Measurements from ENCODE around the gene ILDR1.
A peak's percentile ranks its signal among the peaks of the same experiment; 100 is the strongest.

ILDR1 gene

DNA sequence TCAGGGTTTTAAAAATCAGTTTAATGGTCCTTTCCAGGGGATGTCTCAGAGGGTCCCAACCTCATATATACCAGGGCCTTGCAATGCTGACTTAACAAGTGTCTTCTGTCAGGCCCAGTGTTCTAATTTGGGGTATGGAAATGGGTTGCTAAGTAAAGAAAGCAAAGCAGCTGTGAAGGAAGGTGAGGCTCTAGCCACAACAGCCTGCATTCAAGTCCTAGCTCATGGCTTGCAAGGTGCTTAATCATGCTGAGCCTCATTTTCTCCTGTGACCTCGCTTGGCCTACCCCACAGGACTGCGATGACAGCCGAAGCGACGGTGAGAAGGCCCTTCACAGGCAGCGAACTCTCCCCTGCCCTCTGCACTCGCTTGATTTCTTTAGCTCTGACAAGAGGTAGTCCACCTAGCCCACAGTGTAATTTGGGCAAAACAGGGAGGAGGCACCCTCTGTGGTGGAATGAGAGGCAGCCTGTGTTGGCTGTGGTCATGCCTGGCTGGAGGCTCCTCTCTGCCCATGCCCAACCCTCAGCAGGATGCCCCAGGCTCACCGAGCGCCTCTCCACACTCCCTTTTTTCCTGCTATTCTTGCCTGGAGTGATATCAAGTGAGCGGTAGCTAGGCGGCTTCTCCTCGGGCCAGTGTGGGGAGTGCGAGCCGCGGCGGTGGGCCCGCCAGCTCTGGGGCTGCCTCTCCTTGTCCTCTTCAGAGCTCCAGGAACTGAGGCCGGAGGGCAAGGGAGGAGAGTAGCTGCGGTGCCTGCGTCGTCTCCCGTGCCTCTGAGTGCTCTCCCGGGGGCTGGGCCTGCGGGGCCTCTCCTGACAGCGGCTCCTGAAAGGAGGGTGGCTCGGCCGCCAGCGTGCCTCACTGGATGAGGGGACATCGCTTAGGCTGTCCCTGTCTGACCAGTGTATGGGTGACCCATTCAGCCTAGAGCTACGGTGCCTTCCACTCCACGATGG is 29.2 kb downstream of the ILDR1 start:
- Histone ChIP-seq H3K4me3 (ENCODE audit: low read length) (peak overlapping the region; percentile 62), H3K4me1 (ENCODE audit: control insufficient read depth, low read length) (peaks cover 87% of the 10 kb centered on the region), H3K9me2 (replicated peaks; ENCODE audit: control insufficient read depth, low read length) (no peaks in the 10 kb centered on the region), H3K79me2 (ENCODE audit: control insufficient read depth, low read length) (no peaks in the 10 kb centered on the region), H4K20me1 (ENCODE audit: control insufficient read depth, insufficient read depth, low read depth, low read length) (no peaks in the 10 kb centered on the region), H3K4me2 (ENCODE audit: low read length) (peak overlapping the region; percentile 74), H3K9me3 (ENCODE audit: control insufficient read depth, insufficient read depth, low read length) (no peaks in the 10 kb centered on the region), H3K36me3 (ENCODE audit: control insufficient read depth, low read length) (peaks cover 15% of the 10 kb centered on the region), H3K27ac (ENCODE audit: low read depth, low read length) (peak overlapping the region; percentile 87), H3K27me3 (ENCODE audit: control insufficient read depth, low read length) (no peaks in the 10 kb centered on the region), H3F3A (ENCODE audit: control insufficient read depth, insufficient read depth) (peaks cover 6% of the 10 kb centered on the region; the same call in 1 of the 2 replicates)
- TF ChIP-seq EZH2phosphoT487 (IDR thresholded peaks at IDR 0.05; ENCODE audit: borderline replicate concordance, low read length) = no peak
- TF ChIP-seq, protein P1, sequence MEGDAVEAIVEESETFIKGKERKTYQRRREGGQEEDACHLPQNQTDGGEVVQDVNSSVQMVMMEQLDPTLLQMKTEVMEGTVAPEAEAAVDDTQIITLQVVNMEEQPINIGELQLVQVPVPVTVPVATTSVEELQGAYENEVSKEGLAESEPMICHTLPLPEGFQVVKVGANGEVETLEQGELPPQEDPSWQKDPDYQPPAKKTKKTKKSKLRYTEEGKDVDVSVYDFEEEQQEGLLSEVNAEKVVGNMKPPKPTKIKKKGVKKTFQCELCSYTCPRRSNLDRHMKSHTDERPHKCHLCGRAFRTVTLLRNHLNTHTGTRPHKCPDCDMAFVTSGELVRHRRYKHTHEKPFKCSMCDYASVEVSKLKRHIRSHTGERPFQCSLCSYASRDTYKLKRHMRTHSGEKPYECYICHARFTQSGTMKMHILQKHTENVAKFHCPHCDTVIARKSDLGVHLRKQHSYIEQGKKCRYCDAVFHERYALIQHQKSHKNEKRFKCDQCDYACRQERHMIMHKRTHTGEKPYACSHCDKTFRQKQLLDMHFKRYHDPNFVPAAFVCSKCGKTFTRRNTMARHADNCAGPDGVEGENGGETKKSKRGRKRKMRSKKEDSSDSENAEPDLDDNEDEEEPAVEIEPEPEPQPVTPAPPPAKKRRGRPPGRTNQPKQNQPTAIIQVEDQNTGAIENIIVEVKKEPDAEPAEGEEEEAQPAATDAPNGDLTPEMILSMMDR (IDR thresholded peaks at IDR 0.05; ENCODE audit: low read depth, low read length, poor library complexity, severe bottlenecking) = no peak

DNA sequence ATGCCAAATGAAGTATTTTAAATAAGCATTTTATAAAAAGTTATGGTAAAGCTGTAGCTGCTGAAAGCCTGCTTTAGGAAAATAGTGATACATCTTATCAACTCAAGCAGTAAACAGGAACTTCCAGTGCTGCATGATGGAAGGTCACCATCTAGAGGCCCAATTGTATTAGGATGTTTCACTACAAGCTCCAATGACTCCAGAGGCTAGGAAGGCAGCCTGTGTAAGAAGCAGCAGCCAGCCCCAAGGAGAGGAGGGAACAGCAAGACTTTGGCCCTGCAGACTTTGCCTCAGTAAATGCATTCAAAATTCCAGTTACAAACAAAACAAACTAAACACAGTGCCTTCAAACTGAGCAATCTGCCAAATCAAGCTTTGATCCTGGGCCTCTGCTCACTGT is 32.1 kb downstream of the ILDR1 start:
- TF ChIP-seq, protein P1 (IDR thresholded peaks at IDR 0.05; ENCODE audit: low read depth, low read length, poor library complexity, severe bottlenecking) = peak; percentile 48
- TF ChIP-seq EZH2phosphoT487 (IDR thresholded peaks at IDR 0.05; ENCODE audit: borderline replicate concordance, low read length) = no peak
- Histone ChIP-seq H3K27ac (ENCODE audit: low read depth, low read length) (0 out of 2 replicates have a peak overlapping the region, but pooled peaks have one; percentile 6), H3K9me3 (ENCODE audit: control insufficient read depth, insufficient read depth, low read length) (no peaks in the 10 kb centered on the region), H3K4me2 (ENCODE audit: low read length) (peak overlapping the region; percentile 74), H3K9me2 (replicated peaks; ENCODE audit: control insufficient read depth, low read length) (no peaks in the 10 kb centered on the region), H3K27me3 (ENCODE audit: control insufficient read depth, low read length) (no peaks in the 10 kb centered on the region), H3K79me2 (ENCODE audit: control insufficient read depth, low read length) (no peaks in the 10 kb centered on the region), H3K4me3 (ENCODE audit: low read length) (no peak overlapping the region), H4K20me1 (ENCODE audit: control insufficient read depth, insufficient read depth, low read depth, low read length) (no peaks in the 10 kb centered on the region), H3K4me1 (ENCODE audit: control insufficient read depth, low read length) (peaks cover 57% of the 10 kb centered on the region), H3K36me3 (ENCODE audit: control insufficient read depth, low read length) (peaks cover 15% of the 10 kb centered on the region), H3F3A (ENCODE audit: control insufficient read depth, insufficient read depth) (peaks cover 6% of the 10 kb centered on the region; the same call in 1 of the 2 replicates)

DNA sequence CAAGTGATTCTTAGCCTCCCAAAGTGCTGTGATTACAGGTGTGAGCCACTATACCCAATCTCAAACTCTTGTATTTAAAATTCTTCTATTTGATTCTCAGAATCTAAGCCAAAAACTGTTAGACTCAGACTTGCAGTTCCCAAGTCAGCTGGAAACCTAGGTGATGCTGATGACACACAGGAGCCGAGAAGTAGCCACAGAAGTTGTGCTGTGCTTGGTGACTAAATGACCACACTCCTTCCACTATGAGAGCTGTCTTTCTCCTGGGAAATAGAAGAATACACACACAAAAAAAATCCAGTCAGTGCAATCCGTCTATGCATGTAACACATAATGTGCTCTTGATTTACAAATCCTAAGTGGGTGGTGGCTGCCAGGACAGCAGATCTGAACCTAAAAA is 33.9 kb downstream of the ILDR1 start:
- Histone ChIP-seq H3K36me3 (ENCODE audit: control insufficient read depth, low read length) (peaks cover 9% of the 10 kb centered on the region), H3F3A (ENCODE audit: control insufficient read depth, insufficient read depth) (peaks cover 6% of the 10 kb centered on the region; the same call in 1 of the 2 replicates), H3K9me2 (replicated peaks; ENCODE audit: control insufficient read depth, low read length) (no peaks in the 10 kb centered on the region), H3K4me2 (ENCODE audit: low read length) (no peak overlapping the region), H3K4me1 (ENCODE audit: control insufficient read depth, low read length) (peaks cover 39% of the 10 kb centered on the region), H4K20me1 (ENCODE audit: control insufficient read depth, insufficient read depth, low read depth, low read length) (no peaks in the 10 kb centered on the region), H3K79me2 (ENCODE audit: control insufficient read depth, low read length) (no peaks in the 10 kb centered on the region), H3K27me3 (ENCODE audit: control insufficient read depth, low read length) (no peaks in the 10 kb centered on the region), H3K9me3 (ENCODE audit: control insufficient read depth, insufficient read depth, low read length) (peaks cover 15% of the 10 kb centered on the region; the same call in 1 of the 2 replicates), H3K27ac (ENCODE audit: low read depth, low read length) (no peak overlapping the region), H3K4me3 (ENCODE audit: low read length) (no peak overlapping the region)
- TF ChIP-seq, protein P1 (IDR thresholded peaks at IDR 0.05; ENCODE audit: low read depth, low read length, poor library complexity, severe bottlenecking) = no peak
- no peak for TF ChIP-seq EZH2phosphoT487 (IDR thresholded peaks at IDR 0.05; ENCODE audit: borderline replicate concordance, low read length)

Data from DOHH2 (cell line).